ENCODE results near the gene LEFTY1. TPM values are rescaled to one million over a fixed set of nuclear protein-coding genes. Genes with fewer than 3 reads are reported as not detected.

The LEFTY1 gene
- total RNA-seq, 2 donors from 2014 or later: 0.54 TPM; not detected in 1

DNA sequence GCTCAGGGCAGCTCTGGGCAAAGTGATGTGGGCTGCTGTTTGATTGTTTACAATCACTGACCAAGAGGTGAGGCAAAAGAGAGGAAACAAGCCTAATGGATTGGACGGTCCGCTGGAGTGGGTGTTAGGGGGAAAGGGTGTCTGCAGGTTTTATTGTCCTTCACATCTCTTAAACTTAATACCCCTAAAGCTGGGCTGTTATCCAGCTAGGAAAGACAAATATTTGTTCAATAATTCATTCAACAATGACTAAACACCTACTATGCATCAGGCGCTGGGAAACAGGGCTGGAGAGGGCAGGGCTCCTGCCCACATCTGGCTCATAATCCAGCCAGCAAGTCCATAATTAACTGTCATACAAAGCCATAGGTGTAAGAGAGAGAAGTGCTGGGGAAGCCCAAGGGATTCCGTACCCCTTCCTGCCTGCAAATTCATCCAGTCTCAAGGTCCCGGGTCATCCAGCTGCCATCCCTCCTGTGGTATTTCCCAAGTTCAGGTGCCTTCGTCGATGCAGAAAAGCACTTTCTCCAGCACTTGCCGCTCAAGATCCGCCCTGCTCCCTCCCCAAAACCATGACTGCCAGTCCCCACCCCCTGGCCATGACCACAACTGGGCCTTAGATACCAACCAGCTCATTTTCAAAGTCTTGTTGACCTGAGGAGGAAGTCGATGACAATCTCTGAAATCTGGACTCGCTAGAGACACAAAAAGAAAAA lies 17.4 kb downstream of the LEFTY1 start:
- no peaks in the 10 kb centered on the region for H3K9me3 Mint-ChIP-seq
- peaks cover 9 to 36% of the 10 kb centered on the region in 2 donors for H3K36me3 Mint-ChIP-seq
- peak overlapping the region; percentile 35 to 65 for H3K27ac Mint-ChIP-seq
- DNase-seq (ENCODE audit: low spot score in 2 of 2) (no peak), ATAC-seq (no peak)

DNA sequence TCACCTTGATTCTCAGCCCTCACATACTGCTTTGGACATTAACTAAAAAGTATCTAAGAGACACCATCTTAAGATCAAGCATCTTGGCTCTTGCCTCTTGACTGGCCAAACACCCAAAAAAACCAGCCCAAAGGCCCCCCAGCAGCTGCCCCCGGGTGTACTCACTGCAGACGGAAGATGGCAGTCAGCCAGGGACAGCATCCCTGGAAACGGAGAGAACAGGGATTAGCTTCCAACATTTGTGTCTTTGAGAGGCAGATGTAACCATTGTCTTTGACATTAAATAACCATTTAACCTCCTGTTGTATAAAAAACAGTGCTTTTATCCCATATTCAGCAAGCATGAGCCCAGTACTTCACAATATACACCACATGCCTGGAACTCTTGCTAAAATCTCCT lies 18.0 kb downstream of the LEFTY1 start:
- Mint-ChIP-seq H3K36me3 (peaks cover 9 to 40% of the 10 kb centered on the region in 2 donors), H3K9me3 (no peaks in the 10 kb centered on the region), H3K27ac (peak overlapping the region in 1 of 2 donors; percentile 27)
- ATAC-seq (no peak), DNase-seq (ENCODE audit: low spot score in 2 of 2) (no peak)

DNA sequence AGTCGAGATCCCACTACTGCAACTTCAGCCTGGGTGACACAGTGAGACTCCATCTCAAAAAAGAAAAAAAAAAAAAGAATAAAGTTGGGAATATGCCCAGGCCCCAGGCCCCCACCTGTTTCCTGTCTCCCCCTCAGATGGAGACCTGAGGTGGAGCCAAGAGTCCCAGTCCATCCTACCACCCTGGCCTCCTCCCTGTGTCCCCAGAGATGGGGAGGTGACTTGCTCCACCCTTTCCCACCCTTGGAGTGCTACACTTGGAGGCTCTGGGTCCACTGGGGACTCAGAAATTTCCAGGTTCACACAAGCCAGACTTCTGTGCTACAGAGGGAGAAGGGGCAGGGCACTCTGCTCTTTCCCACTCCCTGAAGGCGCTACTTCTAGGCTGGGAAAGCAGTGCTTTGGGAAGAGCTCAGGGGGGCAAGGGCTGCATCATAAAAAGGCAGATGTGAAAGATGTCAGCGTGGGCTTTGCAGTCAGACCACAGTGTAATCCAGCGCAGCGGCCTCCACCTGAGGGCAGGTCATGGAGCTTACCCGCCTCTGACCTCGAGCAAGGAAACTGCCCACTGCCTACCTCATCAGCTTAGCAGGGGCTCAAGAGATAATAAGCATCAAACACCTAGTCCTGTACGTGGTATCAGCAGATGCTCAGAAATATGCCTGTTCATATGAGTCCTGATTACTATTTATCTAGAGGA lies 20.2 kb downstream of the LEFTY1 start:
- no peak for DNase-seq (ENCODE audit: low spot score in 2 of 2)
- peak overlapping the region in 1 of 2 donors; percentile 22 for H3K27ac Mint-ChIP-seq
- no peaks in the 10 kb centered on the region for H3K9me3 Mint-ChIP-seq
- ATAC-seq: no peak
- peaks cover 9 to 47% of the 10 kb centered on the region in 2 donors for H3K36me3 Mint-ChIP-seq

DNA sequence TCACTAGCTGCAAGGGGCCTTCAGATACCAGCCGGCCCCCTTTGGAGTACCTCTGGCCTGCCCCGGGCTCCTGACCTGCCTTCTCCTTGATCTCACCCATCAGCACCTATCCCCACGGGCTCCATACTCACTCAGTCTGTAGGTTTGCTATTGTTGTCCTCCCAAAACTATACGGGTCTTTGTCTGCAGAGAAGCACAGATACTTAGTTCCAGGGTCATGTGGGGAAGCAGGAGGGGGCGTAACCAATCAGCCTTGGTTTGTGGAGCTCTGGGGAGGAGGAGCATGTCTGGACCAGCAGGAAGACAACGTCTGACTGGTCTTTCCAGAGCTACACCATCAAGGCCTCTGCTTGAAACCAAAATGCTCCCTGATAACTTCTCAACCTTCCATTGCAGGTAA lies 22.0 kb downstream of the LEFTY1 start:
- DNase-seq (ENCODE audit: low spot score in 2 of 2) (no peak), ATAC-seq (no peak)
- Mint-ChIP-seq H3K9me3 (no peaks in the 10 kb centered on the region), H3K27ac (peak overlapping the region in 1 of 2 donors; percentile 89), H3K36me3 (peaks cover 9 to 54% of the 10 kb centered on the region in 2 donors)

DNA sequence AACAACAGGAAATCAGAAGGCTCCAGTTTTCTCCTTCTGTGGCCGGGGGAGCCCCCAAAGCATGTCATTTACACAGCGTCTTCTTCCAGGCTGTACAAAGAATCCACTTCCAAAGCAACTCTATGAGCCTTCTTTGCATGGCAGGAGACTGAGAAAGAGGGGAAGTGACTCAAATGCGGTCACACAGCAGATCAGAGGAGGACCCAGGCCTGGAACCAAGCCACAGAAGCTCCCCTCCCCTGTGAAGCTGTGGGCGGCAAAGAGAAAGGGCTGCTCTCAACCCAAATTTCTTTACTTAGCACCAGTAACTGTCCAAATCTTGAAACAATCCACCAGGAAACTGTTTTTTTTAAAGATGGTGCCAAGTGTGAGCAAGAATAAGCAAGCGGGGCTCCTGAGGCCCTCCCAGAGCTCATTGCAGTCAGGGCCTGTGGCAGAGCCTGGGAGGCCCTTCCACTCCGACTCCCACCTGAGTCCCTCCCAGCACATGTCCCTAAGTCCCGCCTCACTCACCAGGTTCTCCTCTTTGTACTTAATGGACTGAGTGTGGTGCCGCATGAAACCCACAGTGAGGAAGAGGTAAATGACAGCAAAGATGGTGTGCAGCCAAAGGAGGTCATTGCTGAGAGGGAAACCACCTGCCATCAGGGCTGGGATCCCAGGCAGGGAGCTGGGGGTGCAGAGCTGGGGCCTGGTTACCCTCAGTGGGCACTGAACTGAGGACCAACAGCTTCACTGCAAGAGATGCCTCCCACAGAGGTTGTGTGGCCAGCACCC lies 22.7 kb downstream of the LEFTY1 start:
- Mint-ChIP-seq H3K36me3 (peaks cover 5 to 52% of the 10 kb centered on the region in 2 donors), H3K9me3 (no peaks in the 10 kb centered on the region), H3K27ac (peak overlapping the region; percentile 34 to 89)
- ATAC-seq (peak; percentile 97), DNase-seq (ENCODE audit: low spot score in 2 of 2) (peak; percentile 70 to 74)

DNA sequence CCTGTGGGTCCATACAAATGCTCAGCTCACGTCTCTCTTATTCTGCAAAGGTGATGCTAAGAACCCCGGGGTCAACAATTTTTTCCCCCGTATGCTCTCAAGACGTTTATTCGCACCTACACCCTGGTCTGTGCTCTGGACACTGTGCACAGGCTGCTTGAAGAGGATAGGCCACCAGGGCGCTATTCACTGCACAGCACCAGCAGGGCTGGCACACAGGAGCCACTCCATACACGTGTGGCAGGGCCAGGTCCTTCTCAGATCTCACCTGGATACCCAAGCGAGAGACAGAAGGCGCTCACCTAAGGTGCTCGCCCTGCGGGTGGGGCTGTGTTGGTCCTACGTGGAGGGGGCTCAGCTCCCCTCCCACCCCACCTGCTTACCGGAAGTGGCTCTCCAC lies 23.4 kb downstream of the LEFTY1 start:
- Mint-ChIP-seq H3K36me3 (peaks cover 5 to 45% of the 10 kb centered on the region in 2 donors), H3K9me3 (no peaks in the 10 kb centered on the region), H3K27ac (peak overlapping the region; percentile 34 to 89)
- DNase-seq (ENCODE audit: low spot score in 2 of 2) (no peak), ATAC-seq (peak in 1 of 2 donors; percentile 37)

DNA sequence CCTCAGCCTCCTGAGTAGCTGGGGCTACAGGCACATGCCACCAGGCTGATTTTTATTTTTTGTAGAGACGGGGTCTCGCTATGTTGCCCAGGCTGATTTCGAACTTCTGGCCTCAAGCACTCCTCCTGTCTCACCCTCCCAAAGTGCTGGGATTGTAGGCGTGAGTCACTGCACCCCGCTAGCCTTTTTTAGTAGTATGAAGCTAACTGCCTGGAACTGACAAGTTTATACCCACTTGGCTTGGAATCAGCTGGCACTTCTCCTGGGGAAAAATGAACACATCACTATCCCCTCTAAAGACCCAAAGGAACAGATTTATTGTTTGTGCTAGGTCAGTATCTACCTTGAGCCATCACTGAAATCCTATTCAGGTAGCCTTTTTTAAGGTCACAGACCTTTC lies 25.8 kb downstream of the LEFTY1 start:
- no peak for ATAC-seq
- no peak for DNase-seq (ENCODE audit: low spot score in 2 of 2)
- Mint-ChIP-seq H3K27ac (no peak overlapping the region), H3K9me3 (no peaks in the 10 kb centered on the region), H3K36me3 (peaks cover 5 to 32% of the 10 kb centered on the region in 2 donors)

DNA sequence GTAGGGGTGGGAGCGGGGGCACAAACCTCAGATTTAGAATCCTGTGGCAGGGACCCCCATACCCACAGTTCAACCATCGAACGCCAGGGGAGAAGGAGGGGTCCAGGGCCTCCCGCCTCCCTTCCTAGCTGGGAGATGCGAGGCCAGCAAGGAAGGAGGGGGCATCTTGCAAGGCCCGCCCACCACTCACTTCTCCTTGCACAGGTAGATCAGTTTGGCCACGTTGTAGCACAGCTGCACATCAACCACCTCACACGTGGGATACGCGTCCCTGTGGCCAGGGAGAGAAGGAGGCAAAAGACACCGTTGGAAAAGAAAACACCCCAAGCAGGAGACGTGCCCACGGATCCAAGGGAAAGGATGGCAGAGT lies 26.4 kb downstream of the LEFTY1 start:
- DNase-seq (ENCODE audit: low spot score in 2 of 2) (no peak), ATAC-seq (no peak)
- peaks cover 2 to 28% of the 10 kb centered on the region in 2 donors for H3K36me3 Mint-ChIP-seq
- H3K9me3 Mint-ChIP-seq: no peaks in the 10 kb centered on the region
- peak overlapping the region in 1 of 2 donors; percentile 48 for H3K27ac Mint-ChIP-seq

DNA sequence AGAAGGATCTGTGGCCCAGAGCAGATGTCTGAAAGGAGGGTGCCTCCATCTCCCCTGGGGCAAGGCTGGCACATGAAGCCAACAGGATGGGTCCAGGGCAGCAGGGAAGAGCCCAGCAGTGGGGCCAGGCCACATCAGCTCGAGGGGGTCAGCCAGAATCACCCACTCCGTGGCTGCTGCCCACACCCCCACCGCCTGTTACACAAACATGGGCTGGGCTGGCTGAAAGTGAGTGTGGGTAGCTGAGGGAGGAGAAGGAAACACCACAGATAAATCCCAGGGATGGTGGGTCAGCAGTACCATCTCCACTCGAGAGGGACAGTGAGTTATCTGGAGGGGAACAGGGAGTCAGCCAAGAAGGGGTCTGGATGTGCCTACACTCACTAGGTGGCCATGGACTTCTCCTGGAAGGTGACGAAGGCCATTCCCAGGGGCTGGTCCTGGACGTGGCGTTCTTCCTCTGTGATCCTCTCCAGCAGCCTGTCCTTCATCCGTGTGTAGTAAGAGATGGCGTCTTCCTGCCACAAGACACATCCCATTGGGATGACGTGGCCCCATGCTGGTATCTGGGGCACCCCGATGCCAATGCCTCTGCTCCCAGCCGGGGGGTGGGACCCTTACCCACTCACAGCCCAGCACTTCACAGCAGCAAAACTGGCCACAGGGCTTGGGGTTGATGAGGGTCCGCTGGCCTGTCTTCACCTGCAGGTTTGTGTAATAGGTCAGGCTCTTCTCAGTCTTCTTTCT lies 26.9 kb downstream of the LEFTY1 start:
- peak overlapping the region in 1 of 2 donors; percentile 48 for H3K27ac Mint-ChIP-seq
- DNase-seq (ENCODE audit: low spot score in 2 of 2) (no peak), ATAC-seq (no peak)
- H3K9me3 Mint-ChIP-seq: no peaks in the 10 kb centered on the region
- peaks cover 0 to 22% of the 10 kb centered on the region in 2 donors for H3K36me3 Mint-ChIP-seq

DNA sequence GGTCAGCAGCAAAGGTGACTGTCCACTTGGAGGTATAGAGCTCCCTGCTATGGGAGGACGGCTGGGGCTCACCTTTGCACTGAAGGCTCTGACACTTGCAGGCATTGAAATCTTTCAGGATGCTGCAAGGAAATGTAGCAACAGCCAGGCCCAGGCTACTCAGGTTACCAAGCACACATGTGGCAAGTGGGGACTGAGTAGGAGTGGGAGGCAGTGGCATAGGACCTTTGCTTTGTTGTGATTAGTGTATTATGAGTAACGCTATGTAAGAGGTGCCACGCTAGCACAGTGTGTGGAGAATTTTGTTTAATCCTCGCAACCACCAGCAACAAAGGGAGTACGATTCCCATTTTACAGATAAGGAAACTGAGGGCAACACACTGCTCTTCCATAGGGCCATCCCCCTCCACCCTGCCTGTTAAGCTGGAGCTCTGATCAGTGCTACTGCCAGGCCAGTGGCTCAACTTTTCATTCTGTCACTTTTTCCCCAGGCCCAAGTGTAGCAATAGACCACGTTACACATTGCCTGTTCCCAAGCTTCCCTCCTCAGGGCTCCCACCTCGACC lies 28.0 kb downstream of the LEFTY1 start:
- no peak for ATAC-seq
- no peaks in the 10 kb centered on the region for H3K9me3 Mint-ChIP-seq
- peak overlapping the region; percentile 48 to 52 for H3K27ac Mint-ChIP-seq

DNA sequence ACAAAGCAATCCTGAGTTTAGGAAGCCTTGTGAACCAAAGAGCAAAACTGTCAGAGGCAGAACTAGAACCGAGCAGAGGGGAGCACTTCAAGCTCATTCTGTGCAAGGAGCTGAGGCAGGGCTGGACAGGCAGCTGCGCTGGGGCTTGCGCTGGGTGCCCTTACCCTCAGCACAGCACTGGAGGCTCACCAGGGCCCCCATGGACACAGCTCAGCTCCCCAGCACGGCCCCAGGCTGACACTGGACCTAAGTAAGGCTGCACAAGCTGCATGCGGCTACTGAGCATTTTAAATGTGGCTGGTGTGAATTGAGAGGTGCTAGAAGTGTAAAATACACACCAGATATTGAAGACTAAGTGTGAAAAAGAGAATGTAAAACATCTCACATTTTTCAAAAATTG lies 28.8 kb downstream of the LEFTY1 start:
- H3K27ac Mint-ChIP-seq: peak overlapping the region; percentile 44 to 52

More for the DNA sequence above, 28.0 kb downstream of the LEFTY1 start:
- peaks cover 0 to 18% of the 10 kb centered on the region in 2 donors for H3K36me3 Mint-ChIP-seq
- DNase-seq (ENCODE audit: low spot score in 2 of 2): no peak

DNA sequence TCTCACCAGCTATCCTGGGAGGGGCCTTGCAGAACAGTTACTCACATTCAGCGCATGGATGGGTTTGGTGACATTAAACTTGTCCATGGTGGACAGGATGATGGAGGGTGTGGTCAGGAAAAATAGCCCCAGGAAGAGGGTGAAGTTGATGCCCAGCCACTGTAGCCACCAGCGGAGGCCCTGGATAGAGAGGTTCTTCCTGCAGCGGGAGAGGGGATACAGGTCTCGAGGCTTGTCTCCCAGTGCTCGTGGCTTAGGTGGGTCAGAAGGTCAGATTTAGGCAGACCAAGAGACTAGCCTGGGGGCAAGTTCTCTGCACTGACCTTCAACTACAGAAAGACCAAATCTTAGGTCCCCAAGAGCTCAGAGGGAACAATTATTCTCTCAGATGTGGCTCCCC lies 29.8 kb downstream of the LEFTY1 start:
- H3K9me3 Mint-ChIP-seq: no peaks in the 10 kb centered on the region
- no peak for DNase-seq (ENCODE audit: low spot score in 2 of 2)
- H3K27ac Mint-ChIP-seq: peak overlapping the region in 1 of 2 donors; percentile 55
- H3K36me3 Mint-ChIP-seq: peaks cover 5 to 16% of the 10 kb centered on the region in 2 donors
- no peak for ATAC-seq

More for the DNA sequence above, 28.8 kb downstream of the LEFTY1 start:
- Mint-ChIP-seq H3K9me3 (no peaks in the 10 kb centered on the region), H3K36me3 (peaks cover 0 to 11% of the 10 kb centered on the region in 2 donors)
- no peak for ATAC-seq
- no peak for DNase-seq (ENCODE audit: low spot score in 2 of 2)

DNA sequence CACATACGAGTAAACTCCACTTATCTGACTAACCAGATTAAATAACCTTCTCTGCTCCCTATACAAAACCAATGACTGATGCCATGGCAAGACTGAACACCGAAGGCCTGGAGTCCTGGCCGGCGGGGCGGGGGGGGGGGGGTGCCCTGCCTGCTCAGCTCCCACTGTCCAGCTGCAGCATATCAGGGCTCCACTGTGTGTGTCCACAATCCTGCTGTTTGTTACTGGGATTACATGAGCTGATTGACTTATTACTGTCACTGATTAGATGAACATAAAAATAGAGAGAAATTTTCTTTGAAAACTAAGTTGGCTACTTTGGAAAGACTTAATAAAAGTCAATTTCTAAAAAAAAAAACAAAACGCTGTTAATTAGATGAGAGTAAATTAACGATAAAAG lies 31.7 kb downstream of the LEFTY1 start:
- ATAC-seq (no peak), DNase-seq (ENCODE audit: low spot score in 2 of 2) (no peak)
- peaks cover 9 to 23% of the 10 kb centered on the region in 2 donors for H3K36me3 Mint-ChIP-seq
- H3K27ac Mint-ChIP-seq: no peak overlapping the region
- H3K9me3 Mint-ChIP-seq: no peaks in the 10 kb centered on the region

DNA sequence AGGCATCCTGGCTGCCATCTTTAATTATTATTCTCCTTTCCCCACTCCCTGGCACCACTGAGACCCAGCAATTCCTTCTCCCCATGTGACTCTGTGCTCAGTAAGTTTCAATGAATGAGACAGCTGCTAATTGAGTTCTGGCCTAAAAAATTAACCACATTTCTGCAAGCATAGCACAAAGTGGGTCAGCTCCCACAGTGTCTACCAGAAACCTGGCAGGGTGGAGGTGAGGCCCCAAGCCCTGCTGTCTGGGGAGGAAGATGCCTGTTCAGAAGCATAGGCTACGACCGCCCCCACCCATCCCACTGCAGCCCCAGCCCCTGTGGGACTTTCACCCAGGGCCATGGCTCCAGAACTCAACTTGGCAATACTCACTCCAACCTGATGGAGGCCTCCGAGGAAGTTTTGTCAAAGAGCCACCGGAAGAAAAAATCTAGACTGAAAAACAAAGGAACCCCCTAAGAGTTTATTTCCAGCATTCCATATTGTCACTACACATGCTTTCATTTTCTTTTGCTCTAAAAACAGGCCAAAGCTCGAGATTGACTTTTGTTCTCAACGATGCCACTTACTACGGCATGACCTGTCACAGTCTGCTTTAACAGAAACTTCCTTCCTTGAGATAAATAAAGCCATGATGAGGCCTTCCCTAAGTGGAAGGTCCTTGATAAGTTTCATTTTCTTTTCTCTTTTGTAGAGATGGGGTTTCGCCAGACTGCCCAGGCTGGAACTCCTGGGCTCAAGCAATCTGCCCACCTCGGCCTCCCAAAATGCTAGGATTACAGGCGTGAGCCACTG lies 33.2 kb downstream of the LEFTY1 start:
- Mint-ChIP-seq H3K9me3 (no peaks in the 10 kb centered on the region), H3K27ac (peak overlapping the region; percentile 13 to 22), H3K36me3 (peaks cover 9 to 35% of the 10 kb centered on the region in 2 donors)
- ATAC-seq (no peak), DNase-seq (ENCODE audit: low spot score in 2 of 2) (no peak)

DNA sequence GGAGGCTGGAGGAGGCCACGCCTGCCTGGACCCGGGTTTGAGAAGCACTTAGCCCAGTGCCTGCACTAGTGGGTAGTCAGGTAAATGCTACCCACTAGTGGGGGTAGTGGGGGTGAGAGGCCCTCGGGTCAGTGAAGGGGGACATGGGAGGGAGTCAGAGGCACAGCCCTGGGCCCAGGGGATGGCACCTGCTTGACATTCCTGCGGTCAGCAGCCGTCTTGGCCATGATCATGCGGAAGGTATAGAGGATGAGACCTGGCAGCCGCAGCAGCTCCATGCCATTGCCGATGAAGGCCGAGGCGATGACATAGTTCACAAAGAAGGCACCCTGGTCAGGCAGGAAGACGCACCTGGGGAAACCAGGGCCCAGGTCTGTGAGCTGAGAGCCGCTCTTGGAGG lies 35.5 kb downstream of the LEFTY1 start:
- H3K36me3 Mint-ChIP-seq: peaks cover 9 to 52% of the 10 kb centered on the region in 2 donors
- H3K27ac Mint-ChIP-seq: peak overlapping the region; percentile 19 to 36
- no peaks in the 10 kb centered on the region for H3K9me3 Mint-ChIP-seq
- ATAC-seq: no peak
- DNase-seq (ENCODE audit: low spot score in 2 of 2): no peak
